Measurements from ENCODE around the gene SERTAD1.

The SERTAD1 gene

GRCh38 chr19:40374084-40374483 lies 51.7 kb downstream of the SERTAD1 start:
- no peak for DNase-seq

- no peak for DNase-seq
Observed at GRCh38 chr19:40371802-40372122, 54.0 kb downstream of the SERTAD1 start.

All from stimulated activated CD4-positive, alpha-beta T cell treated with anti-CD3 and anti-CD28 coated beads, Interleukin-2, amount 100 ng/mL, for 24 hours (primary cell).